ENCODE measurements around the gene ACTBL2. TPM values are rescaled to one million over a fixed set of nuclear protein-coding genes. Genes with fewer than 3 reads are reported as not detected.

Gene ACTBL2
- total RNA-seq, 2 donors from 2014 or later = not detected

- Histone ChIP-seq H3K36me3 (replicated peaks in 1 of 2; ENCODE audit: insufficient read depth in 1 of 2, low read depth in 2 of 2) (no peaks in the 10 kb centered on the region), H3K27me3 (no peaks in the 10 kb centered on the region), H3K4me1 (peaks cover 28% of the 10 kb centered on the region), H3K27ac (peak overlapping the region in 2 of 4 donors; percentile 25 to 29), H3K4me3 (no peak overlapping the region), H3K9me3 (no peaks in the 10 kb centered on the region)
- DNase-seq (no peak), ATAC-seq (peak; percentile 59)
- TF ChIP-seq POLR2A (IDR thresholded peaks at IDR 0.05) (no peak), CTCF (IDR thresholded peaks at IDR 0.05) (no peak)
- intact Hi-C loops (cut with DNase I) = no loop called here
- 75 to 78% methylated on average over 16 of the region's 16 CpGs for WGBS, 2 donors
Measured at GRCh38 chr5:57455511-57456455, 26.8 kb downstream of the ACTBL2 start.

GRCh38 chr5:57454896-57455295 is 27.7 kb downstream of the ACTBL2 start:
- Histone ChIP-seq H3K27ac (no peak overlapping the region), H3K4me1 (peaks cover 30% of the 10 kb centered on the region), H3K4me3 (no peak overlapping the region), H3K9me3 (no peaks in the 10 kb centered on the region), H3K36me3 (replicated peaks in 1 of 2; ENCODE audit: insufficient read depth in 1 of 2, low read depth in 2 of 2) (no peaks in the 10 kb centered on the region), H3K27me3 (no peaks in the 10 kb centered on the region)
- DNase-seq (no peak), ATAC-seq (no peak)
- no peak for TF ChIP-seq CTCF (IDR thresholded peaks at IDR 0.05)
- TF ChIP-seq POLR2A (IDR thresholded peaks at IDR 0.05) = no peak
- intact Hi-C loops (cut with DNase I) = no loop called here

GRCh38 chr5:57453728-57454127 is 28.9 kb downstream of the ACTBL2 start:
- WGBS, 2 donors = 93 to 94% methylated on average over 4 of the region's 4 CpGs
- peaks cover 30% of the 10 kb centered on the region for H3K4me1 ChIP-seq
- ATAC-seq = no peak
- no peak for DNase-seq
- TF ChIP-seq CTCF (IDR thresholded peaks at IDR 0.05) (no peak), POLR2A (IDR thresholded peaks at IDR 0.05) (no peak)
- no peaks in the 10 kb centered on the region for H3K27me3 ChIP-seq
- H3K4me3 ChIP-seq = no peak overlapping the region
- intact Hi-C loops (cut with DNase I) = no loop called here
- H3K36me3 ChIP-seq (replicated peaks in 1 of 2; ENCODE audit: insufficient read depth in 1 of 2, low read depth in 2 of 2) = no peaks in the 10 kb centered on the region
- H3K27ac ChIP-seq = no peak overlapping the region
- no peaks in the 10 kb centered on the region for H3K9me3 ChIP-seq

GRCh38 chr5:57452885-57453284 is 29.7 kb downstream of the ACTBL2 start:
- Histone ChIP-seq H3K27ac (no peak overlapping the region), H3K27me3 (no peaks in the 10 kb centered on the region), H3K4me3 (no peak overlapping the region), H3K4me1 (peaks cover 30% of the 10 kb centered on the region), H3K36me3 (replicated peaks in 1 of 2; ENCODE audit: insufficient read depth in 1 of 2, low read depth in 2 of 2) (no peaks in the 10 kb centered on the region), H3K9me3 (no peaks in the 10 kb centered on the region)
- DNase-seq = no peak
- ATAC-seq = peak; percentile 41
- TF ChIP-seq CTCF (IDR thresholded peaks at IDR 0.05) (no peak), POLR2A (IDR thresholded peaks at IDR 0.05) (no peak)
- intact Hi-C loops (cut with DNase I) = no loop called here
